ENCODE results near the gene CNTN6. TPM values are rescaled to one million over a fixed set of nuclear protein-coding genes. Genes with fewer than 3 reads are reported as not detected.
"Not testable (repeated sequence)": the region's sequence is repeated elsewhere in the genome, so short reads cannot be mapped to it uniquely, and the experiment has no call there.

CNTN6 gene
- total and polyA plus RNA-seq, 2 experiments from 2014 or later, result not detected

DNA sequence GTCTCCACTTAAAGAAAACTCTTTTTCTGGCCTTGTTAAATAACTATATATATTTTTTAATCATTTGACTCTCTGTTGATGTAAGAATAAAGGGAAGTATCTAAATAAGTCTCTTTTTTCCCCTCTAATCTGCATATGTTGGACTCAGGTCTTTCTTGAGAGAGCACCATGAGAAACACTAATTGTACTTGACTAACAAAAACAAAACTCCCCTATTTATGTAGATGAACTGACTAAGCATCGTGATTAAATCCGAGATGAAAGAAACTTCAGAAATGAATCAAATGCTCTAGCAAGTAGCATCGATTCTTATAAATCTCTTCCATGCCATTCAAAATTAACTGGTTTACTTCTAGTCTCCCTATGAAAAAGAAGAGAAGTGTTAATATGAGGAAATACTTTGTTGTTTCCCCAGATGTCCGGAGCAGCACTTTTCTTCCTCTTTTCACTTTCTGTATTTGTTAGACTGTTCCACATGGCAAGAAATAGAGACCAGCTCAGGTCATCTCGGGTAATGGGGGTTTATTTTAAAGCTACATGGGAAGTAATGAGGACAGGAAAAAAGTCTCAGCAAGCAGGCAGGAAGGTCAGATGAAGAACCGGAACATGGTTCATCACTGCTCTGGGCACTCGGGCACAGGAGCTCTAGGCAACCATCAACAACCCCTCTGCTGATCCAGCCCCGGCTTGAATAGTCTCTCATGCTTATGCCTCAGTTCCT lies 288.3 kb downstream of the CNTN6 start:
- no peaks in the 10 kb centered on the region for H4K20me1 ChIP-seq (replicated peaks; ENCODE audit: insufficient read depth)
- H3K4me2 ChIP-seq, result no peak overlapping the region
- TF ChIP-seq NANOG (IDR thresholded peaks at IDR 0.05; ENCODE audit: borderline replicate concordance) (no peak), STAT1 (IDR thresholded peaks at IDR 0.05; ENCODE audit: unreplicated experiment) (no peak)
- no peaks in the 10 kb centered on the region for H3F3A ChIP-seq (replicated peaks; ENCODE audit: low read depth)
- no peak overlapping the region for H3K4me3 ChIP-seq
- H3K27me3 ChIP-seq (ENCODE audit: insufficient read depth), result no peaks in the 10 kb centered on the region
- H3K4me1 ChIP-seq (ENCODE audit: insufficient read depth), result no peaks in the 10 kb centered on the region; the same call in 1 of the 2 replicates
- Mint-ChIP-seq H3K9me3 (peaks cover 91% of the 10 kb centered on the region), H3K36me3 (ENCODE audit: low read depth) (peaks cover 29% of the 10 kb centered on the region; the same call in 2 of the 3 replicates), H3K27me3 (ENCODE audit: insufficient read depth, low read depth, poor library complexity) (peaks cover 2% of the 10 kb centered on the region), H3K4me1 (no peaks in the 10 kb centered on the region), H3K27ac (no peak overlapping the region), H3K4me3 (no peak overlapping the region)
- peak overlapping the region; percentile 33; the same call in 1 of the 2 replicates for H2AFZ ChIP-seq
- DNase-seq (ENCODE audit: low spot score) (no peak), ATAC-seq (no peak)
- H3K79me2 ChIP-seq (replicated peaks; ENCODE audit: insufficient read depth), result no peaks in the 10 kb centered on the region
- H3K36me3 ChIP-seq (ENCODE audit: insufficient read depth), result no peaks in the 10 kb centered on the region
- H3K9me2 ChIP-seq (ENCODE audit: insufficient read depth), result peaks cover 7% of the 10 kb centered on the region; the same call in 1 of the 2 replicates
- H3K27ac ChIP-seq (ENCODE audit: low read depth), result no peak overlapping the region

GRCh38 chr3:1381647-1382036 lies 288.8 kb downstream of the CNTN6 start:
- peaks cover 30% of the 10 kb centered on the region; the same call in 2 of the 3 replicates for H3K36me3 Mint-ChIP-seq (ENCODE audit: low read depth)
- ATAC-seq (no peak), DNase-seq (ENCODE audit: low spot score) (no peak)
- no peak overlapping the region for H3K4me3 Mint-ChIP-seq
- H3K79me2 ChIP-seq (replicated peaks; ENCODE audit: insufficient read depth), result no peaks in the 10 kb centered on the region
- no peak overlapping the region for H3K27ac Mint-ChIP-seq
- H2AFZ ChIP-seq, result peak overlapping the region; percentile 33; the same call in 1 of the 2 replicates
- H3K4me1 ChIP-seq (ENCODE audit: insufficient read depth), result no peaks in the 10 kb centered on the region; the same call in 1 of the 2 replicates
- no peaks in the 10 kb centered on the region for H3K4me1 Mint-ChIP-seq
- no peak overlapping the region for H3K27ac ChIP-seq (ENCODE audit: low read depth)
- H3K9me2 ChIP-seq (ENCODE audit: insufficient read depth), result peaks cover 7% of the 10 kb centered on the region; the same call in 1 of the 2 replicates
- H4K20me1 ChIP-seq (replicated peaks; ENCODE audit: insufficient read depth), result no peaks in the 10 kb centered on the region
- H3K27me3 Mint-ChIP-seq (ENCODE audit: insufficient read depth, low read depth, poor library complexity), result peaks cover 2% of the 10 kb centered on the region
- H3K36me3 ChIP-seq (ENCODE audit: insufficient read depth), result no peaks in the 10 kb centered on the region
- H3K9me3 Mint-ChIP-seq, result peaks cover 92% of the 10 kb centered on the region
- no peak overlapping the region for H3K4me3 ChIP-seq
- no peaks in the 10 kb centered on the region for H3K27me3 ChIP-seq (ENCODE audit: insufficient read depth)
- no peak overlapping the region for H3K4me2 ChIP-seq
- TF ChIP-seq ZNF331 (CRISPR knock-in tag; IDR thresholded peaks at IDR 0.05; ENCODE audit: low read depth) (no peak), POLR2AphosphoS5 (IDR thresholded peaks at IDR 0.05; ENCODE audit: low read depth) (no peak), STAT1 (IDR thresholded peaks at IDR 0.05; ENCODE audit: unreplicated experiment) (no peak)
- no peaks in the 10 kb centered on the region for H3F3A ChIP-seq (replicated peaks; ENCODE audit: low read depth)

- not testable (repeated sequence) for H3K79me2 ChIP-seq (replicated peaks; ENCODE audit: insufficient read depth); H3K36me3 ChIP-seq (ENCODE audit: insufficient read depth); ATAC-seq; H3K27ac Mint-ChIP-seq; H3K4me3 Mint-ChIP-seq; H3K27me3 ChIP-seq (ENCODE audit: insufficient read depth); H4K20me1 ChIP-seq (replicated peaks; ENCODE audit: insufficient read depth); H3K4me1 ChIP-seq (ENCODE audit: insufficient read depth); H3K4me3 ChIP-seq; H3K4me1 Mint-ChIP-seq; H3F3A ChIP-seq (replicated peaks; ENCODE audit: low read depth); H3K27ac ChIP-seq (ENCODE audit: low read depth); H3K27me3 Mint-ChIP-seq (ENCODE audit: insufficient read depth, low read depth, poor library complexity)
- H3K9me3 Mint-ChIP-seq, result peaks cover 64% of the 10 kb centered on the region
- TF ChIP-seq, protein P1, sequence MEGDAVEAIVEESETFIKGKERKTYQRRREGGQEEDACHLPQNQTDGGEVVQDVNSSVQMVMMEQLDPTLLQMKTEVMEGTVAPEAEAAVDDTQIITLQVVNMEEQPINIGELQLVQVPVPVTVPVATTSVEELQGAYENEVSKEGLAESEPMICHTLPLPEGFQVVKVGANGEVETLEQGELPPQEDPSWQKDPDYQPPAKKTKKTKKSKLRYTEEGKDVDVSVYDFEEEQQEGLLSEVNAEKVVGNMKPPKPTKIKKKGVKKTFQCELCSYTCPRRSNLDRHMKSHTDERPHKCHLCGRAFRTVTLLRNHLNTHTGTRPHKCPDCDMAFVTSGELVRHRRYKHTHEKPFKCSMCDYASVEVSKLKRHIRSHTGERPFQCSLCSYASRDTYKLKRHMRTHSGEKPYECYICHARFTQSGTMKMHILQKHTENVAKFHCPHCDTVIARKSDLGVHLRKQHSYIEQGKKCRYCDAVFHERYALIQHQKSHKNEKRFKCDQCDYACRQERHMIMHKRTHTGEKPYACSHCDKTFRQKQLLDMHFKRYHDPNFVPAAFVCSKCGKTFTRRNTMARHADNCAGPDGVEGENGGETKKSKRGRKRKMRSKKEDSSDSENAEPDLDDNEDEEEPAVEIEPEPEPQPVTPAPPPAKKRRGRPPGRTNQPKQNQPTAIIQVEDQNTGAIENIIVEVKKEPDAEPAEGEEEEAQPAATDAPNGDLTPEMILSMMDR (conservative IDR thresholded peaks at IDR 0.05; ENCODE audit: low read depth in 2 of 2), result peak in 1 of 2 experiments; percentile 21; a peak in 2 of 4 replicates
- Histone ChIP-seq H3K4me2 (peak overlapping the region; percentile 55; the same call in 1 of the 2 replicates), H3K9me2 (ENCODE audit: insufficient read depth) (peaks cover 10% of the 10 kb centered on the region), H2AFZ (peak overlapping the region; percentile 92)
- peaks cover 12% of the 10 kb centered on the region; the same call in 2 of the 3 replicates for H3K36me3 Mint-ChIP-seq (ENCODE audit: low read depth)
- peak; percentile 6 for DNase-seq (ENCODE audit: low spot score)
Measured at GRCh38 chr3:1387396-1387905, 294.6 kb downstream of the CNTN6 start.

Data from GM23338 (cell line).